ENCODE results near the gene SORCS1.

- TF ChIP-seq, protein P1, sequence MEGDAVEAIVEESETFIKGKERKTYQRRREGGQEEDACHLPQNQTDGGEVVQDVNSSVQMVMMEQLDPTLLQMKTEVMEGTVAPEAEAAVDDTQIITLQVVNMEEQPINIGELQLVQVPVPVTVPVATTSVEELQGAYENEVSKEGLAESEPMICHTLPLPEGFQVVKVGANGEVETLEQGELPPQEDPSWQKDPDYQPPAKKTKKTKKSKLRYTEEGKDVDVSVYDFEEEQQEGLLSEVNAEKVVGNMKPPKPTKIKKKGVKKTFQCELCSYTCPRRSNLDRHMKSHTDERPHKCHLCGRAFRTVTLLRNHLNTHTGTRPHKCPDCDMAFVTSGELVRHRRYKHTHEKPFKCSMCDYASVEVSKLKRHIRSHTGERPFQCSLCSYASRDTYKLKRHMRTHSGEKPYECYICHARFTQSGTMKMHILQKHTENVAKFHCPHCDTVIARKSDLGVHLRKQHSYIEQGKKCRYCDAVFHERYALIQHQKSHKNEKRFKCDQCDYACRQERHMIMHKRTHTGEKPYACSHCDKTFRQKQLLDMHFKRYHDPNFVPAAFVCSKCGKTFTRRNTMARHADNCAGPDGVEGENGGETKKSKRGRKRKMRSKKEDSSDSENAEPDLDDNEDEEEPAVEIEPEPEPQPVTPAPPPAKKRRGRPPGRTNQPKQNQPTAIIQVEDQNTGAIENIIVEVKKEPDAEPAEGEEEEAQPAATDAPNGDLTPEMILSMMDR (conservative IDR thresholded peaks at IDR 0.05 in 1 of 2, IDR thresholded peaks at IDR 0.05 in 1 of 2; ENCODE audit: low read depth in 1 of 2, low read length in 2 of 2): no peak
- no peak for TF ChIP-seq EZH2 (IDR thresholded peaks at IDR 0.05; ENCODE audit: low read length, missing control alignments)
These were observed 528.6 kb downstream of the SORCS1 start for GRCh38 chr10:106635947-106636346.
